ENCODE results near the gene GSDME.
"Not testable (repeated sequence)": the region's sequence is repeated elsewhere in the genome, so short reads cannot be mapped to it uniquely, and the experiment has no call there.

The GSDME gene

GRCh38 chr7:24737281-24737680, 20.0 kb downstream of the GSDME start:
- no peak overlapping the region for H3K4me3 ChIP-seq (ENCODE audit: low read depth, low read length)
- DNase-seq (ENCODE audit: low read depth) = no peak
- TF ChIP-seq, protein P1, sequence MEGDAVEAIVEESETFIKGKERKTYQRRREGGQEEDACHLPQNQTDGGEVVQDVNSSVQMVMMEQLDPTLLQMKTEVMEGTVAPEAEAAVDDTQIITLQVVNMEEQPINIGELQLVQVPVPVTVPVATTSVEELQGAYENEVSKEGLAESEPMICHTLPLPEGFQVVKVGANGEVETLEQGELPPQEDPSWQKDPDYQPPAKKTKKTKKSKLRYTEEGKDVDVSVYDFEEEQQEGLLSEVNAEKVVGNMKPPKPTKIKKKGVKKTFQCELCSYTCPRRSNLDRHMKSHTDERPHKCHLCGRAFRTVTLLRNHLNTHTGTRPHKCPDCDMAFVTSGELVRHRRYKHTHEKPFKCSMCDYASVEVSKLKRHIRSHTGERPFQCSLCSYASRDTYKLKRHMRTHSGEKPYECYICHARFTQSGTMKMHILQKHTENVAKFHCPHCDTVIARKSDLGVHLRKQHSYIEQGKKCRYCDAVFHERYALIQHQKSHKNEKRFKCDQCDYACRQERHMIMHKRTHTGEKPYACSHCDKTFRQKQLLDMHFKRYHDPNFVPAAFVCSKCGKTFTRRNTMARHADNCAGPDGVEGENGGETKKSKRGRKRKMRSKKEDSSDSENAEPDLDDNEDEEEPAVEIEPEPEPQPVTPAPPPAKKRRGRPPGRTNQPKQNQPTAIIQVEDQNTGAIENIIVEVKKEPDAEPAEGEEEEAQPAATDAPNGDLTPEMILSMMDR (IDR thresholded peaks at IDR 0.05; ENCODE audit: control insufficient read depth, extremely low read depth, insufficient read depth) = no peak

- not testable (repeated sequence) for DNase-seq (ENCODE audit: low read depth); H3K4me3 ChIP-seq (ENCODE audit: low read depth, low read length)
Observed at GRCh38 chr7:24735594-24735993, 21.7 kb downstream of the GSDME start.

DNA sequence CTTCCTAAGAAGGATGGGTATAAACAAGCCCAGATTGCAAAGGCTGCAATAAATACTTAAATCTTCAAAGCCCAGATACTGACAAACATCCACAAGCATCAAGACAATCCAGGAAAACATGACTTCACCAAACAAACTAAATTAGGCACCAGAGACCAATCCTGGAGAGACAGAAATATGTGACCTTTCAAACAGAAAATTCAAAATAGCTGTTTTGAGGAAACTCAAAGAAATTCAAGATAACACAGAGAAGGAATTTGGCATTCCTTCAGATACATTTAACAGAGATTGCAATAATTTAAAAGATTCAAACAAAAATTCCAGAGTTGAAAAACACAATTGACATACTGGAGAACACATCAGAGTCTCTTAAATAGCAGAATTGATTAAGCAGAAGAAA, 23.0 kb downstream of the GSDME start:
- no peak for DNase-seq (ENCODE audit: low read depth)
- TF ChIP-seq, protein P1 (IDR thresholded peaks at IDR 0.05; ENCODE audit: control insufficient read depth, extremely low read depth, insufficient read depth) = no peak
- no peak overlapping the region for H3K4me3 ChIP-seq (ENCODE audit: low read depth, low read length)

GRCh38 chr7:24733414-24734060, 23.7 kb downstream of the GSDME start:
- H3K4me3 ChIP-seq (ENCODE audit: low read depth, low read length) = no peak overlapping the region
- DNase-seq (ENCODE audit: low read depth) = no peak
- TF ChIP-seq, protein P1 (IDR thresholded peaks at IDR 0.05; ENCODE audit: control insufficient read depth, extremely low read depth, insufficient read depth) = no peak

- no peak overlapping the region for H3K4me3 ChIP-seq (ENCODE audit: low read depth, low read length)
- DNase-seq (ENCODE audit: low read depth) = no peak
- TF ChIP-seq, protein P1 (IDR thresholded peaks at IDR 0.05; ENCODE audit: control insufficient read depth, extremely low read depth, insufficient read depth) = no peak
Observed at GRCh38 chr7:24732646-24733413, 24.4 kb downstream of the GSDME start.

DNA sequence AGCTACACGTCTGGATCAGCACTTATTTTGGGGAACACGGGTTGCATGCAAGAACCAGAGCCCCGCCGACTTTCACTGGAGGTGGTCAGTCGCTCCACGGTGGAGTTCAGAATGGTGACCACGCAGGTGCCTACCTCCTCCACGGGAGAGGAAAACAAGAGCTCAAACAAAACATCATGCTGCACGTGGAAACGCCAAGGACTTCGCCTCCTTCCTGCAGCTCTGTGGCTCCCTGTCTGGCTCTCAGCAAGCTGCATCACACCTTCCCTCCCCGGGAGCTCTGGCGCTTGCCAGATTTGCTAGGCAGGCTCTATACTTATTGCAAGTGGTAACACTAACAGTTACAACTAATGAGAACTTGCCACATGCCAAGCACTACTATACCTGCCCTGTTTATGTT, 26.0 kb downstream of the GSDME start:
- no peak overlapping the region for H3K4me3 ChIP-seq (ENCODE audit: low read depth, low read length)
- TF ChIP-seq, protein P1 (IDR thresholded peaks at IDR 0.05; ENCODE audit: control insufficient read depth, extremely low read depth, insufficient read depth) = no peak
- no peak for DNase-seq (ENCODE audit: low read depth)

GRCh38 chr7:24730018-24730369, 27.3 kb downstream of the GSDME start:
- no peak for DNase-seq (ENCODE audit: low read depth)
- TF ChIP-seq, protein P1 (IDR thresholded peaks at IDR 0.05; ENCODE audit: control insufficient read depth, extremely low read depth, insufficient read depth) = no peak
- no peak overlapping the region for H3K4me3 ChIP-seq (ENCODE audit: low read depth, low read length)

Measured in LNCaP clone FGC (cell line).